K562 (cell line): Measurements from ENCODE around the gene C6orf62. TPM values are rescaled to one million over a fixed set of nuclear protein-coding genes. Genes with fewer than 3 reads are reported as not detected.
"Not testable (repeated sequence)": the region's sequence is repeated elsewhere in the genome, so short reads cannot be mapped to it uniquely, and the experiment has no call there.

ENCODE experiments used
- ATAC-seq: fragments of 200-7000 bp; cut with Tn5 transposase; 3 replicates; pipeline ENCODE4 v1.9.1; 2020; ENCODE audit warnings: moderate library complexity
- BruUV-seq: library from RNA; stranded (reverse); fragments of 400-500 nt; replicated peaks from 2 replicates; lab custom pipeline; 2021; lab: Mats Ljungman, UMichigan
- CTCF ChIA-PET: fragments of 300-600 bp; formaldehyde crosslinking; extraction: SDS; loops from one replicate; lab custom pipeline; 2021; ENCODE audit warnings: low intra/inter-chr PET ratio; lab: Yijun Ruan, JAX
- POLR2A ChIA-PET: fragments of 300-600, 350-650 bp; sonication (Branson Sonifier 250); formaldehyde crosslinking; extraction: SDS; loops from one replicate; lab custom pipeline; 2021; ENCODE audit warnings: antibody characterized with exemption, inconsistent platforms; lab: Yijun Ruan, JAX
- DNase-seq, 4 experiments: peaks; one replicate each; pipeline versions ENCODE4 v3.0.0 to v3.0.0-alpha.2; 2011 to 2018; ENCODE audit warnings: low spot score in 3 of 4, mixed read lengths in 3 of 4; ENCODE audit errors: extremely low read depth in 1 of 4
- FAIRE-seq: peaks from 2 replicates; lab custom pipeline; 2011; peaks lifted over from hg19 to GRCh38; lab: Jason Lieb, UNC
- H2AFZ ChIP-seq: 2 replicates; pipeline ENCODE4 v1.6.0; 2011; ENCODE audit warnings: low read depth, low read length, control low read depth, inconsistent platforms
- H3K27ac ChIP-seq: fragments of 200-600 bp; 3 replicates; pipeline ENCODE4 v1.8.0; 2011; ENCODE audit warnings: low read depth, mild to moderate bottlenecking, control low read depth, inconsistent platforms, low read length, moderate library complexity, mixed read lengths; ENCODE audit errors: extremely low read depth
- H3K27me3 ChIP-seq, 2 experiments: fragments of 300-600 bp in 1 of 2; 2 replicates in 1 of 2; 3 replicates in 1 of 2; pipeline versions ENCODE4 v1.6.0 to v1.8.0; 2011; ENCODE audit warnings: inconsistent platforms in 2 of 2, low read length in 2 of 2, mild to moderate bottlenecking in 1 of 2, mixed read lengths in 1 of 2, moderate library complexity in 1 of 2; ENCODE audit not compliant: control insufficient read depth in 2 of 2, insufficient read depth in 2 of 2
- H3K36me3 ChIP-seq: fragments of 300-600 bp; 3 replicates; pipeline ENCODE4 v1.8.0; 2011; ENCODE audit warnings: mild to moderate bottlenecking, low read length, inconsistent platforms; ENCODE audit not compliant: control insufficient read depth, insufficient read depth
- H3K4me1 ChIP-seq, 2 experiments: fragments of 200-600 bp in 1 of 2; replicated peaks in 1 of 2; 2 replicates in 1 of 2; 3 replicates in 1 of 2; pipeline versions ENCODE4 v1.5.1 to v1.8.0; 2011; ENCODE audit warnings: inconsistent platforms in 2 of 2, low read length in 2 of 2, mild to moderate bottlenecking in 1 of 2, mixed read lengths in 1 of 2, moderate library complexity in 1 of 2; ENCODE audit not compliant: control insufficient read depth in 2 of 2, insufficient read depth in 2 of 2
- H3K4me2 ChIP-seq: 2 replicates; pipeline ENCODE4 v1.6.1; 2011; ENCODE audit warnings: low read length, control low read depth, inconsistent platforms, mixed read lengths; ENCODE audit not compliant: insufficient read depth
- H3K4me3 ChIP-seq: fragments of 200-600 bp; sonication (generic), shearing (Covaris generic); 2 replicates; pipeline ENCODE4 v1.5.1; 2016; ENCODE audit warnings: control low read depth, inconsistent platforms
- H3K79me2 ChIP-seq: fragments of 200-600 bp; 3 replicates; pipeline ENCODE4 v1.8.0; 2011; ENCODE audit warnings: low read length, inconsistent platforms; ENCODE audit not compliant: control insufficient read depth, insufficient read depth
- H3K9ac ChIP-seq, 2 experiments: 2 replicates each; pipeline versions ENCODE4 v1.6.0 to v1.6.1; 2011; ENCODE audit warnings: low read depth in 2 of 2, low read length in 2 of 2, control low read depth in 1 of 2, inconsistent platforms in 1 of 2, mild to moderate bottlenecking in 1 of 2, mixed read lengths in 1 of 2; ENCODE audit not compliant: insufficient read depth in 1 of 2
- H3K9me1 ChIP-seq: one replicate; pipeline ENCODE4 v1.6.0; 2011; ENCODE audit warnings: inconsistent platforms, mild to moderate bottlenecking, low read length, moderate library complexity; ENCODE audit not compliant: control insufficient read depth, insufficient read depth
- H3K9me3 ChIP-seq: replicated peaks from 2 replicates; pipeline ENCODE4 v1.5.1; 2011; ENCODE audit warnings: low read depth, low read length, inconsistent platforms; ENCODE audit not compliant: control insufficient read depth, insufficient read depth
- H4K20me1 ChIP-seq: replicated peaks from 2 replicates; pipeline ENCODE4 v1.6.1; 2011; ENCODE audit warnings: low read length, inconsistent platforms, mixed read lengths; ENCODE audit not compliant: control insufficient read depth, insufficient read depth
- PPARD ChIP-seq: fragments of 250-450 bp; sonication (Bioruptor Pico); IDR thresholded peaks from 2 replicates; pipeline ENCODE4 v1.8.0; 2022; ENCODE audit warnings: inconsistent platforms, mild to moderate bottlenecking, moderate library complexity
- SPI1 ChIP-seq: IDR thresholded peaks from 2 replicates; pipeline ENCODE4 v1.6.1; 2011; ENCODE audit warnings: low read depth, low read length, control low read depth, borderline replicate concordance
- TRIM24 ChIP-seq, 2 experiments: fragments of 450-650 bp; IDR thresholded peaks; 2 replicates each; pipeline ENCODE4 v1.6.1; 2016
- ZFP36 ChIP-seq: fragments of 150-350 bp; IDR thresholded peaks from 2 replicates; pipeline ENCODE4 v1.6.1; 2018; ENCODE audit warnings: low read length, low read depth; ENCODE audit not compliant: partially characterized antibody
- WGBS: fragments of 100-300 bp; shearing (Covaris generic); methylation state at CpG from one replicate; pipeline ENCODE4 v1.1.6; 2016; ENCODE audit warnings: low coverage, mixed read lengths; ENCODE audit not compliant: insufficient coverage; ENCODE audit errors: missing lambda C conversion rate; 5-methylcytosine and 5-hydroxymethylcytosine counted together
- in situ Hi-C: fragments of 300-500 bp; cut with MboI; formaldehyde crosslinking; loops from 4 replicates; pipeline ENCODE4 v1.15.0; 2018; ENCODE audit warnings: inconsistent platforms, mixed read lengths
- intact Hi-C: fragments of 100-400 bp; cut with micrococcal nuclease; formaldehyde crosslinking; loops from 2 replicates; pipeline ENCODE4 v1.14.2; 2022
- polyA plus RNA-seq, 8 experiments: library from polyadenylated mRNA; depleted of rRNA in 4 of 8; stranded (reverse) in 5 of 8; unstranded in 3 of 8; fragments of >200 nt; fragmentation: Nextera tagmentation in 2 of 8; fragmentation: Illumina TruSeq in 1 of 8; extraction: Ambion mirVana in 2 of 8; extraction: Trizol in 1 of 8; gene quantifications; 2 replicates each; pipeline versions ENCODE4 v1.2.1 to v1.2.3, GENCODE V29; 2011 to 2014; ENCODE audit warnings: inconsistent platforms in 1 of 8, missing spikeins in 1 of 8
- total RNA-seq, 7 experiments: library from RNA; depleted of rRNA in 6 of 7; stranded (reverse); fragments of >200 nt in 6 of 7; fragmentation: Illumina TruSeq in 2 of 7; extraction: Trizol in 2 of 7; gene quantifications; 2 replicates each; pipeline versions ENCODE4 v1.2.1 to v1.2.3, GENCODE V29; 2011 to 2021; ENCODE audit warnings: low replicate concordance in 1 of 7

Gene C6orf62
- total and polyA plus RNA-seq, 9 of the 15 experiments (the other 6 are each of a cell fraction or from before 2014, with no cell fraction given) = 48.5 to 579 (median 111) TPM

DNA sequence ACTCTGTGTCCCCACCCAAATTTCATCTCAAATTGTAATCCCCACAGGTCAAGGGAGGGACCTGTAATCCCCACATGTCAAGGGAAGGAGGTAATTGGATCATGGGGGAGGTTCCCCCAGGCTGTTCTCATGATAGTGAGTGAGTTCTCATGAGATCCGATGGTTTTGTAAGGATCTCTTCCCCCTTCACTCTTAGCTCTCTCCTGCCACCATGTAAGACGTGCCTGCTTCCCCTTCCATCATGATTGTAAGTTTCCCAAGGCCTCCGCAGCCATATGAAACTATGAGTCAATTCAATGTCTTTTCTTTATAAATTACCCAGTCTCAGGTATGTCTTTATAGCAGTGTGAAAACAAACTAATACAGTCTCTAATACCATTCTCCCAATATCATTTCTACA is 31.9 kb upstream of the C6orf62 start:
- CTCF ChIA-PET, H3K79me2 ChIP-seq, FAIRE-seq, H3K4me1 ChIP-seq, ATAC-seq, H3K36me3 ChIP-seq, H2AFZ ChIP-seq, H3K9me1 ChIP-seq, H3K9ac ChIP-seq, DNase-seq, BruUV-seq, H3K4me2 ChIP-seq, intact Hi-C loops, H4K20me1 ChIP-seq, H3K27me3 ChIP-seq, H3K27ac ChIP-seq, in situ Hi-C loops, H3K9me3 ChIP-seq, H3K4me3 ChIP-seq: not testable (repeated sequence)
- TF ChIP-seq ZFP36 = peak; percentile 72
- 0 out of 4 replicates have a peak, but pooled peaks of 1 of the 2 experiments have one; percentile 20 for TF ChIP-seq TRIM24 (IDR thresholded peaks at IDR 0.05)
- POLR2A ChIA-PET = interaction anchor here (0.6 kb wide), 1 partner anchor 21 kb away, joined by 3 read pairs; no protein-coding TSS in a partner anchor
- WGBS = 19% methylated on average over 3 of the region's 3 CpGs

DNA sequence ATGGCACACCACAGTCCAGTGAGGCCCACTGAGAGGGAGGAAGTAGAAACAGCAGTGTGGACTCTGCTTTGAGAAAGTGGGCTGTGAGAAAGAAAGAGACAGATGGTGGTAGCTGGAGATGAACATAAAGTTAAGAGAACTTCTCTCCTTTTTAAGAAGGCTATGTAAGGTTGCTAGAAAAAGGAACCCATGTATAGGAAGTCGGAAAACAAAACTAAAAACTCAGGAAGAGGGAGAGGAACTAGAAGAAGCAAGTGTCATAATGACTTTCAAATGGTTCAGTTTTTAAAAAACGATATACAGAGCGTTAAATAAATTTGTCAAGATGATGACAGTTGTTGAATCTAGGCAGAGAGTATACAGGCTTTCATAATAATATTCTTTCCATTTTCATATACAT is 30.3 kb upstream of the C6orf62 start:
- Histone ChIP-seq H3K79me2 (no peaks in the 10 kb centered on the region), H3K36me3 (no peaks in the 10 kb centered on the region), H3K27ac (no peak overlapping the region), H3K9me3 (no peaks in the 10 kb centered on the region; the same call in none of the 2 replicates), H3K9ac (no peak overlapping the region), H2AFZ (peak overlapping the region; percentile 53; the same call in 1 of the 2 replicates), H3K27me3 (0 out of 5 replicates have a peak, but pooled peaks cover 0 to 4% of the 10 kb centered on the region in 2 experiments), H3K4me2 (no peak overlapping the region), H3K9me1 (no peaks in the 10 kb centered on the region), H3K4me3 (no peak overlapping the region), H4K20me1 (no peaks in the 10 kb centered on the region), H3K4me1 (no peaks in the 10 kb centered on the region)
- FAIRE-seq (no peak), DNase-seq (no peak), ATAC-seq (no peak)
- no TSS peak for BruUV-seq
- ChIA-PET POLR2A (interaction anchor here (1.0 kb wide), 1 partner anchor 9 kb away, joined by 4 read pairs; no protein-coding TSS in a partner anchor), CTCF (no interaction called here)
- 8% methylated on average over 3 of the region's 3 CpGs for WGBS
- in situ Hi-C loops = no loop called here
- no peak for TF ChIP-seq PPARD (CRISPR knock-in tag)
- peak; percentile 1; the same call in 1 of the 2 replicates for TF ChIP-seq SPI1
- intact Hi-C loops = no loop called here
